ENCODE measurements around the gene ANXA2R. TPM values are rescaled to one million over a fixed set of nuclear protein-coding genes. Genes with fewer than 3 reads are reported as not detected.

Gene ANXA2R
- polyA plus RNA-seq, 3 donors: 2.3 to 6.4 (median 3.1) TPM

DNA sequence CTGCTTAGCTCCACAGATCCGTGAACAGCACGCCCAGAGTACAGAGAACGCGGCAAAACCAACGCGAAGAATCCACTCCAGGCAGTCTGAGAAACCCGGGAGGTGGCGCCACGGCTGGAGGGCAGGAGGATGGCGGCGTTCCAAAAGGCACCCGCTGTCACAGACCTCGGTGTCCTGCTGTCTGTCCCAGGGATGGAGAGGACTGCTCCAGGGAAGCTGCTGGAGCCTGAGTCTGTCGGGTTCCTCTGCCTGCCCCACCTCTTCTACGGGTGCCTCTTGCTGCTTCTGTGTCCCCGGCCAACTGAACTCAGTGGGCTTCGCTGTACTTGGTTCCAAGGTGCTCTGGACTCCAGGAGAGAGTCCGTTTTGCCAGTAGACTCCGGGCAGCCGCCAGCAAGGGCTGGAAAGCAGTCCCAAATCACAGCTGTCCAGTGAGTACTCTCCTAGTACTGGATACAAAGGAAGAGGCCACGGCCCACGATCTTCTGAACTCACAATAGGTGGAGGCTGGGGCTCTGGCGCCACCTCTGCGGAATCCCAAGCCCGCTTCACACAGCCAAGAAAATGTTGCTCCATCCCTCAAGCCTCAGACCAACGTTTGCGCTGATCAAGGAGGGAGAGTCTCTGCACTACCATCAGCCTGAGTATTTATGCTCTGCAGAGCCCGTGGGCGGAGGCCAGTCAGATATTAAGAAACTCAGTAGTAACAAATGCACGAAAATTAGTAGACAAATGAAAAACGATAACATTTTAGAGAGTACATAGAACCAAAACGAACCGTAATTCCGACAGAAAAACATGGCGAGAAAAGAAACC, 440 bp downstream of the ANXA2R start:
- H3K36me3 Mint-ChIP-seq: peaks cover 1 to 2% of the 10 kb centered on the region in 2 donors
- WGBS (ENCODE audit: insufficient coverage): 2% methylated on average over 25 of the region's 35 CpGs

GRCh38 chr5:43039152-43039470, 1.0 kb downstream of the ANXA2R start:
- H4K20me1 ChIP-seq (ENCODE audit: insufficient read depth, low read length): no peaks in the 10 kb centered on the region
- peak overlapping the region; percentile 99 for H3K9ac ChIP-seq (ENCODE audit: insufficient read depth, low read length, poor library complexity, severe bottlenecking)
- peaks cover 31 to 38% of the 10 kb centered on the region in 2 donors for H3K4me1 ChIP-seq (ENCODE audit: control insufficient read depth in 1 of 2, insufficient read depth in 2 of 2, low read length in 2 of 2)
- H3K36me3 ChIP-seq (replicated peaks in 1 of 2; ENCODE audit: control insufficient read depth in 1 of 2, insufficient read depth in 2 of 2, low read length in 2 of 2): no peaks in the 10 kb centered on the region
- intact Hi-C loops (cut with micrococcal nuclease): no loop called here
- H3K27me3 ChIP-seq (ENCODE audit: control insufficient read depth in 2 of 2, insufficient read depth in 2 of 2, low read length in 2 of 2): no peaks in the 10 kb centered on the region
- DNase-seq: no peak
- H3K4me3 ChIP-seq (replicated peaks in 1 of 3; ENCODE audit: low read depth in 2 of 3, low read length in 3 of 3): peak overlapping the region; percentile 67 to 81 (median 70)
- Mint-ChIP-seq H3K4me3 (peak overlapping the region; percentile 90 to 95), H3K27ac (peak overlapping the region; percentile 89 to 100 (median 98)), H3K4me1 (peaks cover 42% of the 10 kb centered on the region), H3K36me3 (no peaks in the 10 kb centered on the region), H3K9me3 (peaks cover 0 to 12% (median 2%) of the 10 kb centered on the region in 7 donors), H3K27me3 (ENCODE audit: low read depth in 3 of 3) (no peaks in the 10 kb centered on the region)
- H3K9me3 ChIP-seq (replicated peaks in 1 of 2; ENCODE audit: control insufficient read depth in 1 of 2, insufficient read depth in 1 of 2, low read length in 2 of 2): no peaks in the 10 kb centered on the region
- peak overlapping the region; percentile 100 for H3K27ac ChIP-seq (ENCODE audit: low read depth in 1 of 2, low read length in 2 of 2)
- H3K4me2 ChIP-seq (replicated peaks; ENCODE audit: extremely low read depth, low read length, poor library complexity, severe bottlenecking): peak overlapping the region; percentile 99
- H3K79me2 ChIP-seq (ENCODE audit: insufficient read depth, low read length): peaks cover 22% of the 10 kb centered on the region
- WGBS (ENCODE audit: insufficient coverage): no CpG with 5 or more reads among the region's 6 CpGs
- peak overlapping the region; percentile 97 for H2AFZ ChIP-seq (ENCODE audit: insufficient read depth, low read depth, low read length, poor library complexity, severe bottlenecking)
- TF ChIP-seq CTCF (IDR thresholded peaks at IDR 0.05): no peak

More for the DNA sequence above, 440 bp downstream of the ANXA2R start:
- Mint-ChIP-seq H3K4me3 (peak overlapping the region; percentile 90 to 95), H3K27me3 (ENCODE audit: low read depth in 3 of 3) (no peaks in the 10 kb centered on the region), H3K9me3 (peaks cover 0 to 14% (median 2%) of the 10 kb centered on the region in 7 donors), H3K27ac (peak overlapping the region; percentile 89 to 100 (median 98)), H3K4me1 (peaks cover 44% of the 10 kb centered on the region)
- Histone ChIP-seq H3K4me3 (replicated peaks in 1 of 3; ENCODE audit: low read depth in 2 of 3, low read length in 3 of 3) (peak overlapping the region; percentile 67 to 81 (median 70)), H2AFZ (ENCODE audit: insufficient read depth, low read depth, low read length, poor library complexity, severe bottlenecking) (peak overlapping the region; percentile 97), H3K4me2 (replicated peaks; ENCODE audit: extremely low read depth, low read length, poor library complexity, severe bottlenecking) (peak overlapping the region; percentile 99), H3K9ac (ENCODE audit: insufficient read depth, low read length, poor library complexity, severe bottlenecking) (peak overlapping the region; percentile 99), H4K20me1 (ENCODE audit: insufficient read depth, low read length) (no peaks in the 10 kb centered on the region), H3K27ac (ENCODE audit: low read depth in 1 of 2, low read length in 2 of 2) (peak overlapping the region; percentile 100), H3K79me2 (ENCODE audit: insufficient read depth, low read length) (peaks cover 27% of the 10 kb centered on the region), H3K4me1 (ENCODE audit: control insufficient read depth in 1 of 2, insufficient read depth in 2 of 2, low read length in 2 of 2) (peaks cover 36 to 43% of the 10 kb centered on the region in 2 donors), H3K36me3 (replicated peaks in 1 of 2; ENCODE audit: control insufficient read depth in 1 of 2, insufficient read depth in 2 of 2, low read length in 2 of 2) (no peaks in the 10 kb centered on the region), H3K9me3 (replicated peaks in 1 of 2; ENCODE audit: control insufficient read depth in 1 of 2, insufficient read depth in 1 of 2, low read length in 2 of 2) (no peaks in the 10 kb centered on the region), H3K27me3 (ENCODE audit: control insufficient read depth in 2 of 2, insufficient read depth in 2 of 2, low read length in 2 of 2) (no peaks in the 10 kb centered on the region)
- TF ChIP-seq CTCF (IDR thresholded peaks at IDR 0.05): no peak
- DNase-seq: peak; percentile 66 to 76 (median 71)
- intact Hi-C loops (cut with micrococcal nuclease): loop anchor here (1.0 to 5.0 kb wide), 6 partner anchors 19 to 1112 kb away; partner anchors contain the start of gene FBXO4 (in 1 of the 2)

All from CD14-positive monocyte (primary cell).